Transverse colon (tissue), 3 donors: ENCODE measurements around the gene DGLUCY.

Experiments used
- EP300 ChIP-seq: sonication (generic); formaldehyde crosslinking; IDR thresholded peaks from one replicate; pipeline ENCODE4 v1.6.1; 2017; ENCODE audit warnings: antibody characterized with exemption, low read depth
- POLR2A ChIP-seq: fragments of 450-650 bp; IDR thresholded peaks from one replicate; pipeline ENCODE4 v1.6.1; 2016; ENCODE audit warnings: antibody characterized with exemption, mild to moderate bottlenecking, moderate library complexity
- TF ChIP-seq, protein P1 (sequence below), 5 experiments: fragments of 200-600 bp in 3 of 5; fragments of 450-650 bp in 2 of 5; sonication (generic) in 3 of 5; IDR thresholded peaks; 1 replicate in 2 of 5; 2 replicates in 3 of 5; pipeline ENCODE4 v1.5.1; 2016 to 2017; ENCODE audit warnings: antibody characterized with exemption in 5 of 5, inconsistent platforms in 3 of 5, mild to moderate bottlenecking in 2 of 5, moderate library complexity in 1 of 5

DNA sequence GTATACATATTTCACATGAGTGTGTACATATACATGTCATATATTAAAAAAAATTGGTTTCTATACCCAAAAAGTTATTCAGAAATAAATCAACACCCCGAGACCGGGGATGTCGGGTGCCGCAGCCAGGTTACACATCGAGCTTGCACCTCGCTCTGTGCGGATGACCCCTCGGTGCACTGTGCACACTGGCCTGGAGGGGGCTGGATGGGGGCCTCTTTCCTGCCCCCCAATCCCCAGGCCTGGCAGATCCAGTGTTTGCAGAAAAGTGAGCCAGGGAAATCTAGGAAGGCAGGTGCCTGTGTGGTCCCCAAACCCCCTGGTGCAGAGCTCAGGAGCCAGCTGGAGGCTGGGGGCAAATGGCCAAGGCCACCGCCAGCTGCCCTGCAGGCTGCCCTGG lies 157.8 kb downstream of the DGLUCY start:
- TF ChIP-seq POLR2A: no peak
- TF ChIP-seq, protein P1, sequence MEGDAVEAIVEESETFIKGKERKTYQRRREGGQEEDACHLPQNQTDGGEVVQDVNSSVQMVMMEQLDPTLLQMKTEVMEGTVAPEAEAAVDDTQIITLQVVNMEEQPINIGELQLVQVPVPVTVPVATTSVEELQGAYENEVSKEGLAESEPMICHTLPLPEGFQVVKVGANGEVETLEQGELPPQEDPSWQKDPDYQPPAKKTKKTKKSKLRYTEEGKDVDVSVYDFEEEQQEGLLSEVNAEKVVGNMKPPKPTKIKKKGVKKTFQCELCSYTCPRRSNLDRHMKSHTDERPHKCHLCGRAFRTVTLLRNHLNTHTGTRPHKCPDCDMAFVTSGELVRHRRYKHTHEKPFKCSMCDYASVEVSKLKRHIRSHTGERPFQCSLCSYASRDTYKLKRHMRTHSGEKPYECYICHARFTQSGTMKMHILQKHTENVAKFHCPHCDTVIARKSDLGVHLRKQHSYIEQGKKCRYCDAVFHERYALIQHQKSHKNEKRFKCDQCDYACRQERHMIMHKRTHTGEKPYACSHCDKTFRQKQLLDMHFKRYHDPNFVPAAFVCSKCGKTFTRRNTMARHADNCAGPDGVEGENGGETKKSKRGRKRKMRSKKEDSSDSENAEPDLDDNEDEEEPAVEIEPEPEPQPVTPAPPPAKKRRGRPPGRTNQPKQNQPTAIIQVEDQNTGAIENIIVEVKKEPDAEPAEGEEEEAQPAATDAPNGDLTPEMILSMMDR (IDR thresholded peaks at IDR 0.05): no peak
- TF ChIP-seq EP300: no peak
